NCI-H146 treated with DMSO at 0.1 percent for 48 hours (cell line): ENCODE data around the gene PEX13.
"Not testable (repeated sequence)": the region's sequence is repeated elsewhere in the genome, so short reads cannot be mapped to it uniquely, and the experiment has no call there.

Source experiments
- DNase-seq: peaks from one replicate; lab custom pipeline; 2025; ENCODE audit not compliant: unreplicated experiment; lab: John Stamatoyannopoulos, UW

The PEX13 gene

GRCh38 chr2:61017556-61018317 is at the start of gene PEX13, which contains the start of gene PUS10:
Gene PEX13, plus strand, starts transcription at chr2:61017720. Its CDS starts 40 bp downstream, at chr2:61017760.
Gene PUS10, minus strand, starts transcription at chr2:61018255. Its CDS starts 6,365 bp downstream, at chr2:61011890.
- peak; percentile 63 for DNase-seq

DNA sequence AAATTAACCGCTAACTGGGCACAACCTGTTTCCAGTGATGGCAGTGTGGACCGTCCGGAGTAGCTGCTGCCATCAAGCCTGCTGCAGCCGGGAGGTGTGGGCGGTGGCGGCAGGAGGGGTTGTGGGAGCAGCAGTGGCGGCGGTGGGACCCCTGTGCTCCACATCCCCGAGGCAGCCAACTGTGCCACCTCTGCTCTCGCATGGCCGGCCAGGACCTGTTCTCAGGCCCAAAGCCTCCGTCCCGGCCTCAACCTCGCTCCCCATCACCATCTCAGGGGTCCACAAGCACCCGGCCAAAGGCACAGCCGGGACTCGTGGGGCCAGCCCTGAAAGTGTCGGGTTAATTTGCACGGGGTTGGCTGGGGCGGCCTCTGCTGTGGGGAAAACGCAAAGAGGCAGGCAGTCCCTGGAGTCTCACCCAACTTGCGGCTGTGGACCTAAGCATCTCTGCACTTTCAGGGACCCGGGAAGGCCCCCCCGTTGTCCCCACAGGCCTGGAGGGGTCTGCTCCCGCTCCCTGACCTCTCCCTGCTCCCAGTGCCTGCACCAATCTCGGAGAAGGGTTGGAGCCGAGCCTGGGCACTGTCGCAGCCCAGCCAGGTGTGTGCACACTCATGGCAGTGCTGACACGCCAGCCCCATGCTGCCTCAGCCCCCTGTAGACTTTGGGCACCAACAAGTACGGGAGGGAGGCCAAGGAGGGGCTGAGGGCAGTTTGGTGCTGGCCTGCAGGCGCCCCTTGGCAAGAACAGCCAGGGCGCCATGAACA is 44.4 kb upstream of the PEX13 start:
- DNase-seq, result no peak

DNA sequence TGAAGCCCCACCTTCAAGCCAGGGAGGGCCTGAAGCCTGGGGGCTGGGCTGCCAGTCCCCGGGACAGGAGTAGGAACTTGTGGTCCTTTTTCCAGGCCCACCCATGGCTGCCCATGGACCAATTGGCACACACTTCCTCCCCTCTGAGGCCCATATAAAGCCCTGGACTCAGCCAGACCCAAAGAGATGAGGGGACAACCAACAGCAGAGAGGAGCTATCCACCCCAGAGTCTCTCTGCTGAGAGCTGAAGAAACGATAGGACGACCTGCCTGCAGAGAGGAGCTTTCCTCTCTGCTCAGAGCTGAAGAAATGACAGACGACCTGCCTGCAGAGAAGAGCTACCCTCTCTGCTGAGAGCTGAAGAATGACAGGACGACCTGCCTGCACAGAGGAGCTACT is 43.8 kb upstream of the PEX13 start:
- DNase-seq, result no peak

DNA sequence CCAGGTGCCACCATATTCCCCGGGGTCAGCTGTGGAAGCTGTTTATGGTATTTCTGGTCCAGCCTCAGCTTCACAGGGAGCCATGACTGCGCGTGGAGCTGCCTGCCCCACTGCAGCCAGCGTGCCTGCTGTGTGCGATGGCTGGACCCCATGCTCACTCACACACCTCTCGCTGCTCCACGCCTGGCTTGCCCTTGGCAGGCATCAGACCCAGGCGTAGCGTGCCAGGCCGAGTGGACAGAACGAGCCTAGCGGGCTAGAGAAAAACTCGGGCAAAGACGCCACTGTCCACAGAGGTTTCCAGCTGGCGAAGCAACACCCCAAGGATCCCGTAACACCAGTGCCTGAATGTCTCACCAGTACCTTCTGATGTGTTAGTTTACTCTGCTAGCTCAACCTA is 42.9 kb upstream of the PEX13 start:
- DNase-seq, result no peak

- DNase-seq, result no peak
Observed at GRCh38 chr2:60976256-60976850, 41.2 kb upstream of the PEX13 start.

- DNase-seq, result no peak
Observed at GRCh38 chr2:60976875-60977561, 40.5 kb upstream of the PEX13 start.

GRCh38 chr2:60977562-60977895 is 40.0 kb upstream of the PEX13 start:
- DNase-seq, result no peak

DNA sequence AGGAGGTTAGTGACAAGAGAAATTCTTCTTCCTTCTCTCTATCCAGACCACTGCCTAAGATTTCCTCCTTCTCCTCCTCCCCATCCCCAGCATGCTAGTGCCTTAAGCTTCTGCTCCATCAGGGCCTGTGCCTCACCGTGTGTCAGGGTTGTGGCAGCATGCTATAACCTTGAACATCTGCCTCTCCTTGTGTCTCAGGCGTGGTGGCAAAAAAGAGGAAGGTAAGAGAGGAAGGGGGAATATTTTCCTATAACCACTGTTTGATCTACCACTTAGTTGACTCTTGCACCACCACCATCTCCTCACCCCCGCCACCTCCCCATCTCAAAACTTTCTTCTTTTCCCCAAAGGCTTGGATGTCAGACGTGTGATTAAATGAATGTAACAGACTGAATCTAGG is 38.3 kb upstream of the PEX13 start:
- no peak for DNase-seq

DNA sequence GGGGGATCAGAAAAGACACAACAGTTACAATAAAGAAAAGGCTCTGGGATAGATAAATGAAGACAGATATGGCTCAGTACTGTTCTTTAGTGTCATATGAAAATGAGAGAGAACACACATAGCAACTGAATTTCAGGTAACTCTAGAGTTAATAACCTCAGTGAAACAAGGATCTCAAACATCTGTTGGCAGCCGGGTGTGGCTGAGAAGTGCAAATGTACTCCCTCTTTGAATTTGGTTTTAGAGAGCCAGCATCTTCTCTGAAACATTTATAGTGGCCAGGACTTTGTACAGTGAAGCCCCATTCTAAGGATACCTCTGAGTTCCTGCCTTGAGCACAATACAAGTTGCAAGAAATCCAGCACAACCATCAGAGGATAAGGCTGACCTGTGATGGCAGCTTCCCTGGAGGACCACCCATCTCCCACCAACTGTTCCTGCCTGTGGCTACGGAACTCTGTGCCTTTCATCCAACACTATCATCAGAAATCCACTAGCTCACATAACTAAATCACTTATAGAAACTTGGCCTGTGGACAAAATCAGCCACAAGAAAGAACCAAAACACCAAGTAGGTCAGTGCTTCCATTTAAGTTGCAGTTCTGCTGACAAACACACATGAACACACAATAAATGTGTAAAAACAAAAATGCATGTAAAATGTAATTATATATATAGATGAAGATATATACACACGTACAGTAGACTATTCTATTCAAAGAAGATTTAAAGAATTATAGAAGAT is 37.3 kb upstream of the PEX13 start:
- no peak for DNase-seq

DNA sequence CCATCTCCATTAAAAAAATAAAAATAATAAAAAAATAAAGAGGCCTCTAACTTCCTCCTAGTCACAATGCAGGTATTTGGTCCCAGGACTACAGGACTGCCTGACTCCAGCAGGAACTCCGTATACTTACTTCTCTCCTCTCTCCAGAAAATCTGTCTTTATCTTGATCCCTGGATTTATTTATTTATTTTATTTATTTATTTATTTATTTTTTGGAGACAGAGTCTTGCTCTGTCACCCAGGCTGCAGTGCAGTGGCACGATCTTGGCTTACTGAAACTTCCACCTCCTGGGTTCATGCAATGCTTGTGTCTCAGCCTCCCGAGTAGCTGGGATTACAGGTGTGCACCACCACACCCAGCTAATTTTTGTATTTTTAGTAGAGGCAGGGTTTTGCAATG is 35.5 kb upstream of the PEX13 start:
- not testable (repeated sequence) for DNase-seq

GRCh38 chr2:60984720-60985119 is 32.8 kb upstream of the PEX13 start:
- no peak for DNase-seq

GRCh38 chr2:60987041-60987440 is 30.5 kb upstream of the PEX13 start:
- DNase-seq, result no peak

- DNase-seq, result not testable (repeated sequence)
Observed at GRCh38 chr2:60987656-60988055, 29.9 kb upstream of the PEX13 start.

DNA sequence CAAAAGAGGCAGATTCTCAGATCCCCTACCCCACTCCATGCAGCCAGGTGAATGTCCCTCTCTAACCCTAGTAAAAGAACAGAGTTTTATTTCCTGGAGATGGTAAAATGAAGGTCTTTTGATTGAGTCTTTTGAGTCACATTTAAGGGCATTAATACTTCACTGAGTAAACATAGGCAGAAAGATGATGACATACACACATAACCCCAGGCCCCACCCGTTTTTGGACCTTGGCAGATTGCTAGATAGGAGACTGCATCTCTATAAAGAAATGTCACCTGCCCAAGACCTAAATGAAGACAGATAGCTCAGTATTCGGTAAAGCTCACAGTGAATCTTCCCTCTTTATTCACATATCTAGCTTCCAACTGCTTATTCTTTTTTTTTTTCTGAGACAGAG is 28.3 kb upstream of the PEX13 start:
- no peak for DNase-seq

GRCh38 chr2:60991644-60992043 is 25.9 kb upstream of the PEX13 start:
- no peak for DNase-seq

DNA sequence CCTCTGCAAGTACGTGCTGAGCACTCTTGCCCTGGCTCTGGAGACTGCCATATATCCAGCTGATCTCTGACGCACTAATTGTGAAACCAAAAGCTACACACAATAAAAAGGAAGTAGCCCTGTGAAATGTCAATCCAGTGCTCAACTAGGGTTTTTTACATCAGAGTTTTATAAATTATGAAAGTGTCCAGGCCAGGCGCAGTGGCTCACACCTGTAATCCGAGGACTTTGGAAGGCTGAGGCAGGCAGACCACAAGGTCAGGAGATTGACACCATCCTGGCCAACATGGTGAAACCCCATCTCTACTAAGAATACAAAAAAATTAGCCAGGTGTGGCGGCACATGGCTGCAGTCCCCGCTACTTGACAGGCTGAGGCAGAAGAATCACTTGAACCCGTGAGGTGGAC is 24.5 kb upstream of the PEX13 start:
- no peak for DNase-seq

GRCh38 chr2:60994131-60994530 is 23.4 kb upstream of the PEX13 start:
- no peak for DNase-seq

DNA sequence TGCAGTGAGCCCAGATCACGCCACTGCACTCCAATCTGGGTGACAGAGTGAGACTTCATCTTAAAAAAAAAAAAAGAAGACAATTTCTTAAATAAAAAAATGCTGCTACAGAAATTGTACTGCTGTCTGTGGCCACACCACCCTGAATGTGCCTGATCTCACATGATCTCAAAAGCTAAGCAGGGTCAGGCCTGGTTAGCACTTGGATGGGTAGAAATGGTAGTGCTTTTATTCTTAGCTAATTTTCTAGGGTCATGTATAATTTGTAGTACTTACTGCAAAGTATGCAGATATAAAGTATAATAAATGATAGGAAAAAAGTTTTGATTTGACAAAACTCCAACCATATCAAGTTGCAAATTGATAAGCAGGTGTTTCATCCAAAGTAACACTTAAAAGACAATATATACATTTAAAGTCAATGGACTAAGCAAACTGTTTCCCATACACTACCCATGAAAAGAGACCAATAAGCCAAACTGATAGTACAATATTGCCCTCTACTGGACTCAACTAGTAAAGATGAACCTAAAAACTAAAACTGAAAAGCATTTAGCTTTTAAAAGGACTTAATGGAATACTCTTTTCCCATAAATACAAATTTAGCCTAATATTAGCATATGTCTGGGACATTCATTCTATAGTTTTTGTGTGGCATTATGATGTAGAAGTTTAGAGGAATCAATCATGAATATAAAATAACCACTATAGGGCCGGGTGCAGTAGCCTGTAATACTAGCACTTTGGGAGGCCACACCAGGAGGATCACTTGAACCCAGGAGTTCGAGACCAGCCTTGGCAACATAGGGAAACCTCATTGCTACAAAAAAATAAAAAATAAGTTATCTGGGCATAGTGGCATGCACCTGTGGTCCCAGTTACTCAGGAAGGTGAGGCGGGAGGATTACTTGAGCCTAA is 18.6 kb upstream of the PEX13 start:
- DNase-seq, result peak; percentile 61

DNA sequence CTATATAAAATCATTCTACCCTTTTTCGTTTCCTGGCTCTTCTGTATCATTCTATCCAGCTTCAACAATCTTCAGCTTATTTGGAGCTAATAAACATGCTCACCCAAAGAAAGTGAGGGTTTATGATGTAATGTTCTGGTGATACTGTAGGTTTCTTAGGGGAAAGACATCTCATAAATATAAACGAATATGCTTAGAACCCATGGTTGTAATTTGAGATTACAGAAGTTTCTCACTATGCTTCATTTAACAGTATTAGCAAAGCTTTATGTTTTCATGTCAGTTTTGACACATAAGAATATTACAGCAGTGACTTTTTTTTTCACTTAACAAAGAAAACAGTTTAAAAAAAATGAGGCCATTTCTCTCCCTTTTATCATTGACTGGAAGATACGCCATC is 11.8 kb upstream of the PEX13 start:
- no peak for DNase-seq
